Stimulated activated naive CD8-positive, alpha-beta T cell treated with anti-CD3 and anti-CD28 coated beads, Interleukin-15, Interleukin-2, amounts not matched to agents 100 ng/mL and 50 ng/mL, for 24 hours (primary cell): ENCODE data around the gene SNCA.

Experiments
- H3K27ac Mint-ChIP-seq: one replicate; pipeline ENCODE4 v1.8.0; 2021; ENCODE audit warnings: mild to moderate bottlenecking, mixed read lengths
- H3K27me3 Mint-ChIP-seq: one replicate; pipeline ENCODE4 v1.8.0; 2021; ENCODE audit warnings: mixed read lengths
- H3K36me3 Mint-ChIP-seq: one replicate; pipeline ENCODE4 v1.8.0; 2021; ENCODE audit warnings: low read depth, mixed read lengths
- H3K4me1 Mint-ChIP-seq: one replicate; pipeline ENCODE4 v1.8.0; 2021; ENCODE audit warnings: low read depth, mixed read lengths
- H3K4me3 Mint-ChIP-seq: one replicate; pipeline ENCODE4 v1.8.0; 2021; ENCODE audit warnings: mild to moderate bottlenecking, mixed read lengths
- H3K9me3 Mint-ChIP-seq: one replicate; pipeline ENCODE4 v1.8.0; 2021; ENCODE audit warnings: mixed read lengths

The SNCA gene

DNA sequence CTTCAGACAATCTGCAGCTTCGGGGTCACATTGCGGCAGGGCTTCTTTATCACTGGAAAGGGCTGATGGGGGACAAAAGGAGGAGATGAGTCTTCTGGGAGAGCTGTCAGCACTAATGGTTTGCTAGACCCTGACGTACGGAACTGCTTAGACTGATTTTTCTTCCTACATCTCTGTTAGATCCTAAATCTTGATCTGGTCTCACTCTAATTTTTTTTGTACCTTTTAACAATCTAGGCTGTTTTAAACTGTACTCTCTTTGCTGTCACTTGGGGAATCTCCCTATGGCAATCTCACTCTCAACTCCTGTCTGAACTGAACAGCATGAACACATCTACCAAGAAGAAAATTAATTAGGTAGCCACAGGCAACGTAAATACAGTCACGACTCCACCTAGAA, 120.1 kb downstream of the SNCA start:
- Mint-ChIP-seq H3K9me3 (no peaks in the 10 kb centered on the region), H3K4me3 (no peak overlapping the region), H3K36me3 (no peaks in the 10 kb centered on the region), H3K27me3 (no peaks in the 10 kb centered on the region), H3K27ac (no peak overlapping the region), H3K4me1 (no peaks in the 10 kb centered on the region)

DNA sequence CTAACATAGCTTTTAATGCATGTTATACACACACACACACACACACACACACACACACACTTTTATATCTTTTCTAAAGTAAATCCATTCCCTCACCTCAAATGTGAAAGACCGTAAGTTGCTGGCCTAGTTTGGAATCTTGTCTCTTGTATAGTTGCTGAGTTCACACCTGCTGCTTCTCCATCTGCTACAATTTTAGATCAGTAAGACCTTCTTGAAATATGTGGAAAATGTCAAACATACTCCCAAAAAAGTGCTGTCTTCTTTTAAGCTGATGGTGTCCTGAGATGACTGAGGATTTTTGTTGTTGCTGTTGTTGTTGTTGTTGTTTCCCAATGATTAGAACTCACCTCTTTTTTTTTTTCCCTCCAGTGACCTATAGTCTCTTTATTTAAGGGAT, 121.3 kb downstream of the SNCA start:
- Mint-ChIP-seq H3K27ac (no peak overlapping the region), H3K9me3 (no peaks in the 10 kb centered on the region), H3K36me3 (no peaks in the 10 kb centered on the region), H3K4me1 (no peaks in the 10 kb centered on the region), H3K27me3 (no peaks in the 10 kb centered on the region), H3K4me3 (no peak overlapping the region)

DNA sequence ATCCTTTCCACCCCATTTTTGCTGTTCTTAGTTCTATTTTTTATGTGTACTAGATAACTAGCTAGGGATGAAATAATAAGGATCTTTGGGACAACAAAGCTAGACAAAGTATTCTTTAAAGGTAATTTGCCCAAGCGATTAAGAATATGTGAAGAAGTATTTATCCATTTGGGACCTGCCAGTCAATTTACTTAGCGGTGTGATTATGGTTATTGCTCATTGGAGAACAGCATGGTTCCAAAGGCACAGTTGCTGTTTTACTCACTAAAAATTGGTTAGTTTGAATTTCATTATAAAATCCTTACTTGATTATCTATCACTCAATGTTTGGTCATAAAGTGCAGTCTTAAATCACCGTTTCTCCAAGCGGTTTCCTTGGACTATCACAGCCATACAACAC, 124.1 kb downstream of the SNCA start:
- no peaks in the 10 kb centered on the region for H3K4me1 Mint-ChIP-seq
- H3K4me3 Mint-ChIP-seq = no peak overlapping the region
- no peak overlapping the region for H3K27ac Mint-ChIP-seq
- H3K27me3 Mint-ChIP-seq = no peaks in the 10 kb centered on the region
- H3K9me3 Mint-ChIP-seq = no peaks in the 10 kb centered on the region
- H3K36me3 Mint-ChIP-seq = no peaks in the 10 kb centered on the region

DNA sequence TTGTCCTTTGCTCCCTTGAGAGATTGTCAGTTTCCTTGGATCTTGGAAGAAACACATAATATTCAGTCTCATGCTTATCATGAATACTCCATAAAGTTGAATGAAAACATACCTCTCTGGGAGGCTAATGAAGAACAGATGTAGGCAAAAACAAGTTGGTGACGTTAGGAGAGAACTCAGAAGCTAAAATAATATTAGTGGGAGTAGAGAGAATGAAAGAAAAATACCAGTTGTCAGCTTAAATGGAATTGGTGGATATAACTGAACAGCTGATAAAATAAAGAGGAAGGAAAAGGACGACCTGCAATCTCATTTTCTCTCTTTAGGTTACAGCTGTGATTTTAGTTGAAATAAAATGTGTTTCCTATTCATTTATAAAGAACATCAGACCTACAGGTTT, 124.8 kb downstream of the SNCA start:
- Mint-ChIP-seq H3K27me3 (no peaks in the 10 kb centered on the region), H3K27ac (no peak overlapping the region), H3K9me3 (no peaks in the 10 kb centered on the region), H3K4me1 (no peaks in the 10 kb centered on the region), H3K4me3 (no peak overlapping the region), H3K36me3 (no peaks in the 10 kb centered on the region)

DNA sequence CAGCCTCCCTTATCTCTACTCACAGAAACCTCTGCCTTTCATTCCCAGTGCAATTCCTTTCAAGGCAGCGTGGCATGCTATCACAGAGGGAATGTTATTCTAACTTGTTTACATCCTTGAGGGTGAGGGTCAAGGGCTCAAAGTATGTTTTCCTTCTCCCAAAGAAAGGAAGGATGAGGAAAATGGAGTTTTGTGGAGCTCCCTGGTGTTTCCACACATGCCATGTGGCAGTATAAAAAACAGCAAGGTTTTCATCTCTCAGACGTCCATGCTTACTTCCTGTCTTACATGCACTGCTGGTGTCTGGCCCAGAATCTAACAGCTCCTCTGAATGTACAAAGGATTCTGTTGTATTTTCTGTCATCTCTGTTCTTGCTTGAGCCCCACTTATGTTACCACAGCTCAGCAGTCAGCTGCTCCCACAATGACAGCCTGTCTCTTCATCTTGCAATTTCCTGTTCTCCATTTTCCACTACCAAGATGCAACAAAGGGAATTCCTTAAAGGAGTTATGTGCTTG, 128.0 kb downstream of the SNCA start:
- no peaks in the 10 kb centered on the region for H3K4me1 Mint-ChIP-seq
- no peaks in the 10 kb centered on the region for H3K36me3 Mint-ChIP-seq
- no peak overlapping the region for H3K27ac Mint-ChIP-seq
- H3K27me3 Mint-ChIP-seq = no peaks in the 10 kb centered on the region
- no peaks in the 10 kb centered on the region for H3K9me3 Mint-ChIP-seq
- H3K4me3 Mint-ChIP-seq = no peak overlapping the region

DNA sequence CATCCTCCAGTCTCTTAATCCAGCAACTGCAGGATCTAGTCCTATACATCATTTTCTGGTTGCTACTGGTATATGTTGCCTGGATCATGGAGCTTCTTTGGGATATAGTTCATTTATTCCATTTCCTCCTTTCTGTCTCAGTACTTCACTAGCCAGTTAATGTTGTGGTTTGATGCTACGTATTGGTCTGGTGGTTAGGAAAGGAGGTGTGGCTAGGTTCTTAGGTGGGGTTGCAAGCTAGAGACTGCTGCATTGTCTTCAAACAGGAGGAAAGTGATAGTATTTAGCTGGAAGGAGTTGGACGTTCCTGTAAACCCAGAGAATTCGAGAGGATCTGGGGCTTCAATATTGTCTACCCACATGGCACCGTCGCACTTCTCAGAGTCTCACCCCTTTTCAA, 129.5 kb downstream of the SNCA start:
- Mint-ChIP-seq H3K36me3 (no peaks in the 10 kb centered on the region), H3K27ac (no peak overlapping the region), H3K4me1 (no peaks in the 10 kb centered on the region), H3K27me3 (no peaks in the 10 kb centered on the region), H3K9me3 (no peaks in the 10 kb centered on the region), H3K4me3 (no peak overlapping the region)

DNA sequence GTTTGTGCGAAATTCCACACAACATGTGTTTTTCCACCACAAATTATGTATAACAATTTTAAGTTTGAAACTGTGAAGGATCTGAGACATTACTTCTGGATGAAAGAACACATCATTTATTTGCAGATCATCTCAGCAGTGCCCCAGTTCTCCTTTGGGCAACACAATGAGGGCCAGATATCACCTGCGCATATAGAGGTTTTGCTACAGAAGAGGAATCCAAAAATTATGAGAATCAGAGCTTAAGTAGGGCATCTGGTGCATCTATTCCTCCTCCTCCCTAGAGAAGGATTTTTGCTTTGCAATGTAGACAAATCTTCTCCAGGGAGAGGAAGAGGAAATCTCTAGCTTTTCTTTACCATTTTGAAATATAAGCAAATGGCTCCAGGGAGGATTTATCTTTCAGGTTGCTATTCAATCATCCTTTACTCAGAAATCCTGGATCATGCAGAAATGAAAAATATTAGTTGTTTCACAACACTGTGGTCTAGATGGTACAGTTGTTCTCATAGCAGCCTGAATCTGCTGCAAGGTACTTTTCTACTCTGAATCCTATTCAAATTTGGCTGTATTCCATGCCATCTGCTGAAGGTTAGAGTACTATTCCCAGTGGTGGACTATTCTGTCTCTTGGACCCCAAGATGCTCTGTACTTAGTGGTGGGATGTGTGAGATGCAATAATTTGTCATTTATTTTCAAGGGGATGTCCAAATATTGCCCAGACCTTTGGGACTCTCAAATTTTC, 132.1 kb downstream of the SNCA start:
- Mint-ChIP-seq H3K27ac (no peak overlapping the region), H3K36me3 (no peaks in the 10 kb centered on the region), H3K27me3 (no peaks in the 10 kb centered on the region), H3K9me3 (no peaks in the 10 kb centered on the region), H3K4me1 (no peaks in the 10 kb centered on the region), H3K4me3 (no peak overlapping the region)

DNA sequence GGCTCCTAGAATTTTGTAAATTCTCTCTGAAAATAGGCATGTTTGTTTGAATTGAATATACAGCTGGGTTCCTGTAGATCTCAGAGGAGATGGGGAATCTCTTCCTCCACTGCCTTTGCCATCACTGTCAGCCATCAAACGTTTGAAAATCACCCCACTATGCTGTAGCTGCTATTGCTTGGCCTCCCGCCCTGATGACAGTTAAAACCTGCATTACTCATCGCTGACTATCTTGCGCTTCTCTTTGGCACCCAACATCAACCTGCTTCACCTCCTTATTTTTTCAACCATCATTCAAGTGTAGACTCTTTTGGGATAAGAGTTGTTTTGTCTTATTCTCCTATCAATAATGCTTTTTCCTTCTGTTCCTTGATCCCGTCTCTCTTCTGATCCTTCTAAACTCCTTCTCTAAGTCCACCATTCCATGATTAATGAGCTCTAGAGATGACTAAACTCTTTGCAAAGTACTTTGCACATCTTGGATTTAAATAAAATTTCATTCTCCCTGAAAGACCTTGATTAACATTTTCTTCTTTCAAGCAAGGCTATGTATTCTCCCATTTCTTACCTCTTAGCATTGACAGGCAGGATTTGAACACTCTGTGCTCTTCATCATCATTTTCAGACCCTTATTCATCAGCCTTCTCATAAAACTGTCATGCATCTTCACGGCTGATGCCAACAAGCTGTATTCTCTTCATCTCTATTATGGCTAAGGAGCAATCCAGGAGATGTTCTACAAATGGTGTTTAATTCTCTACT, 133.0 kb downstream of the SNCA start:
- Mint-ChIP-seq H3K4me1 (no peaks in the 10 kb centered on the region), H3K27me3 (no peaks in the 10 kb centered on the region), H3K36me3 (no peaks in the 10 kb centered on the region), H3K4me3 (no peak overlapping the region), H3K9me3 (no peaks in the 10 kb centered on the region), H3K27ac (no peak overlapping the region)

DNA sequence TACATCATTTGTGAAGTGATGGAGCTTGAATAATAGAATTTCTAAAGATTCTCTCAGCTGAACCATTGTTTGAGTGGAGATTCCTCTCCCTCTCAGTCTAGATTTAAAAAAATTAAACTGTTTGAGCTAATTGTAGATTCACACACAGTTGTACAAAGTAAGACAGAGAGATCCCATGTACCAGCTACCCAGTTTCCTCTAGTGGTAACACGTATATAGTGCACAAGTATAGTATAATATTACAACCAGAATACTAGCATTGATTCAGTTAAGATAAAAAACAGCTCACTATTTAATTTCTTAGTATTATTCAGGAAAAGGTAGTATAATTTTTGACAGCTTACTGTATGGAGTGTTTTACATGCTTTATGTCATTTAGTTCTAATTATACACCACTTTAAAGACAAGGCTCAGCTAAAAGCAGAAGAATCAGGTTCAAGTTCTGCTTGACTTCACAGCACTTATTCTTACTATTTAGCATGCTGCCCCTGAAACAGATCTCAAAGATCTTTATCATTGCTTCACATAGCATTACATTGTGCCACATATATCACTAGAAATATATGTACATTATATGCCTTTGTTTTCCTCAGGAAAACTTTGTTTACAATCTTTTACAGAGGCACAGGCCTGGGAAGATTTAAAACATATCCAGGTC, 136.1 kb downstream of the SNCA start:
- Mint-ChIP-seq H3K9me3 (no peaks in the 10 kb centered on the region), H3K4me1 (no peaks in the 10 kb centered on the region), H3K4me3 (no peak overlapping the region), H3K27ac (no peak overlapping the region), H3K36me3 (no peaks in the 10 kb centered on the region), H3K27me3 (no peaks in the 10 kb centered on the region)

DNA sequence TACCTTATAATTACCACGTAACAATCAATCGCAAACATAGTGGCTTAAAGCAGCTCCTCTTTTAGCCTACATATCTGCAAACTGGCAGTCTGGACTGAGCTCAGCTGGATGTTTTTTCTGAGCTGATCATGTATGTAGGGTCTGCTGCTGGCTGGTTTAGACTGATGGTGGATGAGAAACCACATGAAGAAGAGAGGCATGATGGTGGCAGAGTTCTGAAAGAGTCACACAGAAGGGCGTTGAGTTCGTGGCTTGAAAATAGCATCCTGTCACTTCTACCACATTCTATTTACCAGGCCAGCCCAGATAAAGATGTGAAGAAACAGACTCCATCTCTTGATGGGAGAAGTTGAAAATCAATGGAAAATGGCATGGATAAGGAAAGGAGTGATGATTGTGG, 151.3 kb downstream of the SNCA start:
- H3K4me1 Mint-ChIP-seq = peaks cover 4% of the 10 kb centered on the region
- no peak overlapping the region for H3K27ac Mint-ChIP-seq
- no peaks in the 10 kb centered on the region for H3K36me3 Mint-ChIP-seq
- peaks cover 5% of the 10 kb centered on the region for H3K27me3 Mint-ChIP-seq
- no peaks in the 10 kb centered on the region for H3K9me3 Mint-ChIP-seq
- no peak overlapping the region for H3K4me3 Mint-ChIP-seq

DNA sequence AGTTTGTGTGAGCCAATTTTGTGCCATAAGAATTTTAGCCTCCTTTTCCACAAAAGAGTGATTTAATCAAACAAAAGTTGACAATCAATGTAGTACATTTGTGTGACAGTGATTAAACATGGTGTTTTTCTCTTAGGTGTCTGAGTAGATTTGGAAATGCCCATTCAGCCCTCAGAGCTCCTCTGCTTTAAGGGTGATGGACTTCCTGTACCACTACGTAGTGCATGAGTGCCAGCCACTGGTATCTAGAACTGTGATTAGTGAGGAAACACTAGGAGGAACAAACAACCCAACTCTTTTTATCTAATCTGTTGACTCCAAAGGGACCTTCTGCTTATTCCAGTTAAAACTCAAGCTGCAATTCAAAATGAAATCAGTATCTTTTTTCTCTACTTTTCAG, 151.7 kb downstream of the SNCA start:
- Mint-ChIP-seq H3K36me3 (no peaks in the 10 kb centered on the region), H3K27ac (no peak overlapping the region)

DNA sequence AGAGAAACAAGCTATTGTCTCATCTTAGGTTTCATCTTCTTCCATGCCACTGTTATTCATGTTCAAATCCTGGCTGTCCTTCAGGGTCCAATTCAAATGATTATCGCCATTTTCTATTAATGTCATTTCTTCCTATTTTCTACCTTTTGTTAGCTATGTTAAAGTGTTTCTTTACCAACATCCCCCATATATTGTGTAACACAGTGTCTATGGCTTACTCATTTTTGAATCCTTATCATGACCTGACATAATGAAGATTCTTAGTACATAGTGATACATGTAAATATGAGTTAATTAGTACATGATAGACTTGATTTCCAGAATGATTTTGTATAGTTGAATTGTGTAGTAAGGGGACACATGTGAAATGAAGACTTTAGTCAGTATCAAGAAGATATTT, 152.4 kb downstream of the SNCA start:
- H3K4me3 Mint-ChIP-seq = no peak overlapping the region
- H3K4me1 Mint-ChIP-seq = peaks cover 6% of the 10 kb centered on the region
- no peaks in the 10 kb centered on the region for H3K36me3 Mint-ChIP-seq
- no peaks in the 10 kb centered on the region for H3K9me3 Mint-ChIP-seq
- no peak overlapping the region for H3K27ac Mint-ChIP-seq
- H3K27me3 Mint-ChIP-seq = peaks cover 4% of the 10 kb centered on the region

More for the DNA sequence above, 151.7 kb downstream of the SNCA start:
- Mint-ChIP-seq H3K9me3 (no peaks in the 10 kb centered on the region), H3K4me1 (peaks cover 4% of the 10 kb centered on the region), H3K4me3 (no peak overlapping the region), H3K27me3 (peaks cover 5% of the 10 kb centered on the region)

DNA sequence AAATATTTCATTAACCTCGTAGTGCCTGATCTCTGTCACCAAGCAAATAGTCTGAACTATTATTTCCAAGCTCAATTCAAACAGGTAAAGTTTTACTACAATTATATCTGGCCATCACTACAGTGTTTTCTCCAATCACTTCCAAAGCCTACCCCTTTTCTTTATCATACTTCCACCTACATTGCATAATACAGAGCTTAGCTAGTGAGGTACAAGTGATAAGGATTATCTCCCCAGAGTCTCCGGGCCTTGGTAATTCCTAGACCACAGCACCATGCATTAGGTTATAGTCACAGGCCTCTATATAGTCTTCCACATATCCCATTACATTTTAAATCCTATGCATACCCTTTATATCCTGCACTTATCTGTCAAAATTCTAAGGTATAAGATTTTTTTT, 154.2 kb downstream of the SNCA start:
- H3K36me3 Mint-ChIP-seq = no peaks in the 10 kb centered on the region
- peaks cover 9% of the 10 kb centered on the region for H3K4me1 Mint-ChIP-seq
- H3K27me3 Mint-ChIP-seq = peaks cover 5% of the 10 kb centered on the region
- no peak overlapping the region for H3K4me3 Mint-ChIP-seq
- H3K9me3 Mint-ChIP-seq = no peaks in the 10 kb centered on the region
- no peak overlapping the region for H3K27ac Mint-ChIP-seq

DNA sequence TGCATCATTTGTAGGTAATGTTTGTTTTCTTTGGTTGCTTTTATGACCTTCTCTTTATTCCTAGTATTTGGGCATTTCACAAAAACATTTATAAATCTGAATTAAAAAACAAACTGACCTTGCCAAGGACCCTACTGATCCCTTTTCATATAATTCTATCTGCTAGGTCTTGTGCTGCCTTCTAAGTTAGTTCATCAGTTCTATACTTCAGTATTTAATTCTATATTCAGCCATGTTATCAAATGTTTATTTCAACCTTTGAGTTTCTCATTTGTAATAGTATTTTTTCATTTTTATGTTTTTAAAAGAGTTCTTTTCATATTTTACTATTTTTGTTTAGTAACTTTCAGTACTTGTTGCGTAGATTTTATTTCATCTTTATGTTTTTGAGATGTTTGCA, 155.3 kb downstream of the SNCA start:
- no peaks in the 10 kb centered on the region for H3K36me3 Mint-ChIP-seq
- H3K4me3 Mint-ChIP-seq = no peak overlapping the region
- H3K9me3 Mint-ChIP-seq = no peaks in the 10 kb centered on the region
- peaks cover 9% of the 10 kb centered on the region for H3K4me1 Mint-ChIP-seq
- H3K27ac Mint-ChIP-seq = no peak overlapping the region
- peaks cover 5% of the 10 kb centered on the region for H3K27me3 Mint-ChIP-seq

DNA sequence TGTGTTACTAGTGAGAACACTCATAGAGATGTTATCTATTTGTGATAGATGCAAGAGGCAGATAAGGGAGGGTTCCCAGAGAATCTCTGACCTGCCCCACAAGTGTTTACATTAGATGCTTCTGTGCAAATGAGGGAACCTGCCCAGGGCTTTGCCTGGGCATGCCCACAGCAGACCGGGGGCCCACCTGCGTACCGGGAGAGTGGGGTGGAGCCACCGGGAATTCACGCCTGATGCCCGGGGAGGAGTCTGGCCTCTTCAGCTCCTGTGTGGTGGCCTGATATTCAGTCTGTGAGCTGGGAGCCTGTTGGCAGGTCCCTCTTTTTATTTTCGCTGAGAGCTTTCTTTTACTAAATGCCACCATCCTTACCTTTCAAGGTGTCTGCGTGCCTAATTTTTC, 155.7 kb downstream of the SNCA start:
- peaks cover 5% of the 10 kb centered on the region for H3K27me3 Mint-ChIP-seq
- H3K4me3 Mint-ChIP-seq = no peak overlapping the region
- no peaks in the 10 kb centered on the region for H3K36me3 Mint-ChIP-seq
- no peaks in the 10 kb centered on the region for H3K9me3 Mint-ChIP-seq
- no peak overlapping the region for H3K27ac Mint-ChIP-seq
- H3K4me1 Mint-ChIP-seq = peaks cover 9% of the 10 kb centered on the region
